Brain microvascular endothelial cell (primary cell): Measurements from ENCODE around the gene CCBE1.
"Not testable (repeated sequence)": the region's sequence is repeated elsewhere in the genome, so short reads cannot be mapped to it uniquely, and the experiment has no call there.

Experiments used
- DNase-seq: peaks from one replicate; pipeline ENCODE4 v3.0.0-alpha.2; 2020
- H3K27ac ChIP-seq: fragments of 250-450 bp; sonication (Bioruptor Pico); 2 replicates; pipeline ENCODE4 v1.5.1; 2020; ENCODE audit warnings: mild to moderate bottlenecking, moderate library complexity
- H3K27me3 ChIP-seq: fragments of 250-450 bp; sonication (Bioruptor Pico); replicated peaks from 2 replicates; pipeline ENCODE4 v1.5.1; 2020; ENCODE audit warnings: mild to moderate bottlenecking
- H3K36me3 ChIP-seq: fragments of 250-450 bp; sonication (Bioruptor Pico); replicated peaks from 2 replicates; pipeline ENCODE4 v1.5.1; 2020; ENCODE audit warnings: mild to moderate bottlenecking
- H3K4me3 ChIP-seq: 2 replicates; pipeline ENCODE4 v1.5.1; 2011; ENCODE audit warnings: low read depth, mild to moderate bottlenecking, control low read depth, low read length, moderate library complexity
- in situ Hi-C: cut with HindIII; loops from 2 replicates; pipeline ENCODE4 v1.10.0; 2017; ENCODE audit warnings: low sequenced_read_pairs, low pct_ligation_motif_present
- TF ChIP-seq, protein P1 (sequence below): IDR thresholded peaks from 2 replicates; pipeline ENCODE4 v1.5.1; 2011; ENCODE audit warnings: low read depth, mild to moderate bottlenecking, moderate library complexity, low read length, control low read depth, inconsistent platforms; ENCODE audit errors: missing control alignments

The CCBE1 gene

DNA sequence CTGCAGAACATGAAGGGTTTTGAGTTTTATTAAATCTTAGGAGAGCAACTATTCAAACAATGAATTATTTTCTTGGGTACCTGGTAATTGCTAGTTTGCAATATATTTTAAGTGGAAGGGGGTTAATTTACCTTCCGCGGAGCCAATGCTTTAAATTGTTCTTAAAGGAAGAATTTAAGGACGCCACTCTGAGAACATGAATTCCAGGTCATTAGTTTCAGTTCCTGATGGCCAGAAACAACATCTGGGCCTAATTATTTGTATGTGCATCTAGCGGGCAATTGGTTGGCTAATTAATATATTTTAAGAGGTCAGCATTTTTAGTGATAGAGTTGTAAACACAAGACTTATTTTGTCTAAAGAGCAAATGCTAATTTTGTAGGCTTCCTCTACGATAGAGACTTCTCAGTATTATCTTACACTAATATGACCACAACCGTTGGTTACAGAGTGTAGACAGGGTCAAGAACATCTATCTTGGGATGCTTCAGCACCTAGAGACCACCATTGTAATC lies 40.8 kb downstream of the CCBE1 start:
- Histone ChIP-seq H3K27me3 (no peaks in the 10 kb centered on the region), H3K27ac (no peak overlapping the region), H3K36me3 (no peaks in the 10 kb centered on the region), H3K4me3 (no peak overlapping the region)
- TF ChIP-seq, protein P1, sequence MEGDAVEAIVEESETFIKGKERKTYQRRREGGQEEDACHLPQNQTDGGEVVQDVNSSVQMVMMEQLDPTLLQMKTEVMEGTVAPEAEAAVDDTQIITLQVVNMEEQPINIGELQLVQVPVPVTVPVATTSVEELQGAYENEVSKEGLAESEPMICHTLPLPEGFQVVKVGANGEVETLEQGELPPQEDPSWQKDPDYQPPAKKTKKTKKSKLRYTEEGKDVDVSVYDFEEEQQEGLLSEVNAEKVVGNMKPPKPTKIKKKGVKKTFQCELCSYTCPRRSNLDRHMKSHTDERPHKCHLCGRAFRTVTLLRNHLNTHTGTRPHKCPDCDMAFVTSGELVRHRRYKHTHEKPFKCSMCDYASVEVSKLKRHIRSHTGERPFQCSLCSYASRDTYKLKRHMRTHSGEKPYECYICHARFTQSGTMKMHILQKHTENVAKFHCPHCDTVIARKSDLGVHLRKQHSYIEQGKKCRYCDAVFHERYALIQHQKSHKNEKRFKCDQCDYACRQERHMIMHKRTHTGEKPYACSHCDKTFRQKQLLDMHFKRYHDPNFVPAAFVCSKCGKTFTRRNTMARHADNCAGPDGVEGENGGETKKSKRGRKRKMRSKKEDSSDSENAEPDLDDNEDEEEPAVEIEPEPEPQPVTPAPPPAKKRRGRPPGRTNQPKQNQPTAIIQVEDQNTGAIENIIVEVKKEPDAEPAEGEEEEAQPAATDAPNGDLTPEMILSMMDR: no peak
- in situ Hi-C loops: no loop called here
- DNase-seq: no peak

DNA sequence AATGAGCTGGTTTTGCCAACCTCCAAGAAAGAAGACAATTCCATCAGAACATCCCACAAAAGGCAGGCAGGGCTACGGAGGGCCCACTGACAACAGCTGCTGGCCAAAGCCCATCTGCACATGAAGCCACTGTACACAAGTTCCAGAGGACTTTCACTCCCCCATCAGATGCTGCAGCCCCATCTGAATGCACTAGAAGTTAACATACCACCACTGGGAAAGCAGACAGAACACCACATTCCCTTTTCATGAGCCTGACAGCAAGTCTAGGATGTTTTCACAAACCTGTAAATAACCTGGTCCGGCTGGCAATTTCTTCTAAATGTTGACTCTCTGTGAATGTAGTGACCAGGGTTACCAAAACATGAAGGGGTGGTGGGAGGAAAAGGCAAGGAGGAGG lies 41.5 kb downstream of the CCBE1 start:
- no peak for DNase-seq
- Histone ChIP-seq H3K4me3 (no peak overlapping the region), H3K27ac (no peak overlapping the region), H3K27me3 (no peaks in the 10 kb centered on the region), H3K36me3 (no peaks in the 10 kb centered on the region)
- in situ Hi-C loops: no loop called here
- TF ChIP-seq, protein P1: no peak

DNA sequence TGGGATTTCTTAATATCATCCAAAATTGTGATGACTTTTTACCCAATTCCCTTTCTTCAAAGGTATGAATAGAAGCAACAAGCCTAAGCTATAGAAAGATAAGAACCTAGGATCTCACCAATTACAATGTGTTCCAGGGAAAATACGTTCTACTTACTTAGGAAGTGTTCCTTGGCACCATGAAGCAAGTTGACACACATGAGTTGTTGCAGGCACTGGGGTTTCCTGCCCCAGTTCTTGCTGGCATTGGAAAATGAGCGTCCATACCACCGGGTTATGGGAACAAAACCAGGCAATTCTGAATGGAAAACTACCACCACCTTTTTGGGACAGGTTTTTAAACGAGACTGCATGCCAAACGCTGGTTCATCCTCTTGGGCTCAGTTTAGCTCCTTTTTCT lies 46.2 kb downstream of the CCBE1 start:
- no peak overlapping the region for H3K4me3 ChIP-seq
- no peaks in the 10 kb centered on the region for H3K36me3 ChIP-seq
- DNase-seq: no peak
- TF ChIP-seq, protein P1: no peak
- no peaks in the 10 kb centered on the region for H3K27me3 ChIP-seq
- in situ Hi-C loops: no loop called here
- no peak overlapping the region for H3K27ac ChIP-seq

DNA sequence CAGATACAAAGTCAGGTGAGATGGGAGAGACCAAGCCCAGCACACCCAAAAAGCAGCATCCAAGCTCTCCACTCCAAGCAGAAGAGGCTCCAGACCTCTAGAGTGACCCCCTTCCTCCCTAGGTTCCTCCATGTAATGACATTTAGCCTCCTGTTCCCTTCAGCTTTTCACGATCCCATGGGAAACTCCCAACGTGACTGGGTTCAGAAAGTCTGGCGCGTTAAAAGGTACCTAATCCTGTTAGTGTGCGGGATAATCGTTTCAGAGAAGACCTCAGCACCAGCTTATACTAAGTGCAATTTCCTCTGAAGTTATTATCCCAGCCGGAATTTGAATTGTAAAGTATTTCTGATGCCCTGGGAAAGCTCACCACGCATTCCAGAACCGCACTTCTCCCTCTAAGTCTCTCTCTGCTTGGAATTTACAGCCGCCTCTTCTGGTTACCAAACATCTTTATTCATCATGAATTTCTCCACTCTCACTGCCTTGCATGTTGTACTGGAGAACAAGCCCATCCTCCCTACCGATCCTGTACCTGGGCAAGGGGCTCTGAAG lies 46.9 kb downstream of the CCBE1 start:
- DNase-seq: no peak
- no peaks in the 10 kb centered on the region for H3K36me3 ChIP-seq
- in situ Hi-C loops: no loop called here

DNA sequence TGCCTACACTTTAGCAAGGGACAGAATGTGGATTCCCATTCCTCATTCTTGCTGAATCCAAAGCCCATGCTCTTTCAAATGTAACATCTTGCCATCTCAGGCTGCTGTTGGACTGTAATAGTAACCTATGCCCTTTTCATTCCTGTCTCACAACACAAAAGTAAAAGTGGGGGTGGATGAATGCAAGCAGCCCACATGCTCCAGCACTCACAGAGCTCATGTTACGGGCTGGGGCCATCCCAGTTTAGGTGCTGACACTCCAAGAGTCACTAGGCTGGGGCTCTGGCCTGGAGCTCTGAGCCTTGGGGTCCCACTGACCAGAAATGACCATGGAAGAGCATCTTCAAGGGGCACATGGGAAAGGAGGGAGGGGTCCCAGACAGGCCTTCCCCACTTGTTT lies 47.6 kb downstream of the CCBE1 start:
- Histone ChIP-seq H3K36me3 (no peaks in the 10 kb centered on the region), H3K4me3 (no peak overlapping the region), H3K27me3 (no peaks in the 10 kb centered on the region), H3K27ac (no peak overlapping the region)
- TF ChIP-seq, protein P1: no peak
- DNase-seq: no peak
- in situ Hi-C loops: loop anchor here (25.0 kb wide), 1 partner anchor 163 kb away; no protein-coding TSS in a partner anchor

More for the DNA sequence above, 46.9 kb downstream of the CCBE1 start:
- TF ChIP-seq, protein P1: no peak
- Histone ChIP-seq H3K27me3 (no peaks in the 10 kb centered on the region), H3K4me3 (no peak overlapping the region), H3K27ac (no peak overlapping the region)

DNA sequence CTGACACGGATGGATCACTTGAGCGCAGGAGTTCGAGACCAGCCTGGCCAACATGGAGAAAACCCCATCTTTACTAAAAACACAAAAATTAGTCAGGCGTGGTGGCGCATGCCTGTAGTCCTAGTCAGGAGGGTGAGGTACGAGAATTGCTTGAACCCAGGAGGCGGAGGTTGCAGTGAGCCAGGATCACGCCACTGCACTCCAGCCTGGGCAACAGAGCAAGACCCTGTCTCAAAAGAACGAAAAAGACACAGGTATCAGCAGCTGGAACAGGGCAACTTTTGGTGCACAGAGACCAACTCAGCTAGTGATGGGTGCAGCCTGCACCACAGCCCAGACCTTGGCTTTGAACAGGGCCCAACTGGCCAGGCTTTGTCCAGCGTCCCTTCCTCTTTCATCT lies 48.8 kb downstream of the CCBE1 start:
- H3K27me3 ChIP-seq, DNase-seq, H3K27ac ChIP-seq, H3K36me3 ChIP-seq, H3K4me3 ChIP-seq: not testable (repeated sequence)
- in situ Hi-C loops: loop anchor here (25.0 kb wide), 1 partner anchor 164 kb away; no protein-coding TSS in a partner anchor
